ENCODE data around the gene GOLGB1.
A peak's percentile ranks its signal among the peaks of the same experiment; 100 is the strongest.
"Not testable (repeated sequence)": the region's sequence is repeated elsewhere in the genome, so short reads cannot be mapped to it uniquely, and the experiment has no call there.

Gene GOLGB1

GRCh38 chr3:121747976-121748375, 1.6 kb downstream of the GOLGB1 start:
- TF ChIP-seq POLR2A (IDR thresholded peaks at IDR 0.05; ENCODE audit: low read depth, low read length): no peak
- no peak for TF ChIP-seq TAF1 (IDR thresholded peaks at IDR 0.05; ENCODE audit: low read depth, low read length)
- no peak for TF ChIP-seq PAX5 (IDR thresholded peaks at IDR 0.05; ENCODE audit: insufficient read depth, low read length, severe bottlenecking)
- TF ChIP-seq SPI1 (IDR thresholded peaks at IDR 0.05; ENCODE audit: low read depth, low read length): no peak
- TF ChIP-seq POLR2AphosphoS5 (IDR thresholded peaks at IDR 0.05; ENCODE audit: low read depth, low read length): no peak
- no peak for TF ChIP-seq POU2F2 (IDR thresholded peaks at IDR 0.05; ENCODE audit: low read depth, low read length)
- FAIRE-seq: no peak
- no peak for DNase-seq (ENCODE audit: insufficient read length, low spot score)

GRCh38 chr3:121743106-121743505, 6.4 kb downstream of the GOLGB1 start:
- DNase-seq (ENCODE audit: insufficient read length, low spot score); FAIRE-seq: not testable (repeated sequence)

GRCh38 chr3:121740896-121741295, 8.6 kb downstream of the GOLGB1 start:
- TF ChIP-seq POU2F2 (IDR thresholded peaks at IDR 0.05; ENCODE audit: low read depth, low read length): no peak
- TF ChIP-seq SPI1 (IDR thresholded peaks at IDR 0.05; ENCODE audit: low read depth, low read length): no peak
- TF ChIP-seq POLR2AphosphoS5 (IDR thresholded peaks at IDR 0.05; ENCODE audit: low read depth, low read length): no peak
- TF ChIP-seq POLR2A (IDR thresholded peaks at IDR 0.05; ENCODE audit: low read depth, low read length): no peak
- TF ChIP-seq PAX5 (IDR thresholded peaks at IDR 0.05; ENCODE audit: insufficient read depth, low read length, severe bottlenecking): no peak
- no peak for TF ChIP-seq TAF1 (IDR thresholded peaks at IDR 0.05; ENCODE audit: low read depth, low read length)
- no peak for FAIRE-seq
- no peak for DNase-seq (ENCODE audit: insufficient read length, low spot score)

GRCh38 chr3:121739902-121740301, 9.6 kb downstream of the GOLGB1 start:
- no peak for TF ChIP-seq SPI1 (IDR thresholded peaks at IDR 0.05; ENCODE audit: low read depth, low read length)
- no peak for TF ChIP-seq PAX5 (IDR thresholded peaks at IDR 0.05; ENCODE audit: insufficient read depth, low read length, severe bottlenecking)
- TF ChIP-seq POLR2A (IDR thresholded peaks at IDR 0.05; ENCODE audit: low read depth, low read length): no peak
- no peak for TF ChIP-seq POLR2AphosphoS5 (IDR thresholded peaks at IDR 0.05; ENCODE audit: low read depth, low read length)
- TF ChIP-seq POU2F2 (IDR thresholded peaks at IDR 0.05; ENCODE audit: low read depth, low read length): no peak
- no peak for TF ChIP-seq TAF1 (IDR thresholded peaks at IDR 0.05; ENCODE audit: low read depth, low read length)
- FAIRE-seq (no peak), DNase-seq (ENCODE audit: insufficient read length, low spot score) (no peak)

- DNase-seq (ENCODE audit: insufficient read length, low spot score): no peak
- TF ChIP-seq TAF1 (IDR thresholded peaks at IDR 0.05; ENCODE audit: low read depth, low read length) (no peak), POLR2AphosphoS5 (IDR thresholded peaks at IDR 0.05; ENCODE audit: low read depth, low read length) (no peak)
- FAIRE-seq: no peak
Measured at GRCh38 chr3:121737644-121738043, 11.9 kb downstream of the GOLGB1 start.

GRCh38 chr3:121736112-121736511, 13.4 kb downstream of the GOLGB1 start:
- FAIRE-seq: no peak
- no peak for DNase-seq (ENCODE audit: insufficient read length, low spot score)

GRCh38 chr3:121735047-121735696, 14.4 kb downstream of the GOLGB1 start:
- FAIRE-seq (peak; percentile 76), DNase-seq (ENCODE audit: insufficient read length, low spot score) (no peak)
- no peak for TF ChIP-seq SPI1 (IDR thresholded peaks at IDR 0.05; ENCODE audit: low read depth, low read length)
- TF ChIP-seq POLR2A (IDR thresholded peaks at IDR 0.05; ENCODE audit: low read depth, low read length): no peak
- no peak for TF ChIP-seq TAF1 (IDR thresholded peaks at IDR 0.05; ENCODE audit: low read depth, low read length)
- TF ChIP-seq PAX5 (IDR thresholded peaks at IDR 0.05; ENCODE audit: insufficient read depth, low read length, severe bottlenecking): no peak
- TF ChIP-seq POLR2AphosphoS5 (IDR thresholded peaks at IDR 0.05; ENCODE audit: low read depth, low read length): no peak
- no peak for TF ChIP-seq POU2F2 (IDR thresholded peaks at IDR 0.05; ENCODE audit: low read depth, low read length)

More at GRCh38 chr3:121736112-121736511, 13.4 kb downstream of the GOLGB1 start:
- TF ChIP-seq POU2F2 (IDR thresholded peaks at IDR 0.05; ENCODE audit: low read depth, low read length): no peak
- no peak for TF ChIP-seq SPI1 (IDR thresholded peaks at IDR 0.05; ENCODE audit: low read depth, low read length)
- TF ChIP-seq POLR2AphosphoS5 (IDR thresholded peaks at IDR 0.05; ENCODE audit: low read depth, low read length): no peak
- TF ChIP-seq PAX5 (IDR thresholded peaks at IDR 0.05; ENCODE audit: insufficient read depth, low read length, severe bottlenecking): no peak
- TF ChIP-seq POLR2A (IDR thresholded peaks at IDR 0.05; ENCODE audit: low read depth, low read length): no peak
- TF ChIP-seq TAF1 (IDR thresholded peaks at IDR 0.05; ENCODE audit: low read depth, low read length): no peak

GRCh38 chr3:121730940-121731687, 18.4 kb downstream of the GOLGB1 start:
- FAIRE-seq: no peak
- TF ChIP-seq SPI1 (IDR thresholded peaks at IDR 0.05; ENCODE audit: low read depth, low read length): no peak
- no peak for TF ChIP-seq POLR2A (IDR thresholded peaks at IDR 0.05; ENCODE audit: low read depth, low read length)
- no peak for TF ChIP-seq POLR2AphosphoS5 (IDR thresholded peaks at IDR 0.05; ENCODE audit: low read depth, low read length)
- TF ChIP-seq PAX5 (IDR thresholded peaks at IDR 0.05; ENCODE audit: insufficient read depth, low read length, severe bottlenecking): no peak
- TF ChIP-seq POU2F2 (IDR thresholded peaks at IDR 0.05; ENCODE audit: low read depth, low read length): no peak
- no peak for TF ChIP-seq TAF1 (IDR thresholded peaks at IDR 0.05; ENCODE audit: low read depth, low read length)
- DNase-seq (ENCODE audit: insufficient read length, low spot score): no peak

- DNase-seq (ENCODE audit: insufficient read length, low spot score) (no peak), FAIRE-seq (no peak)
- TF ChIP-seq POLR2A (IDR thresholded peaks at IDR 0.05; ENCODE audit: low read depth, low read length): no peak
- no peak for TF ChIP-seq PAX5 (IDR thresholded peaks at IDR 0.05; ENCODE audit: insufficient read depth, low read length, severe bottlenecking)
- TF ChIP-seq SPI1 (IDR thresholded peaks at IDR 0.05; ENCODE audit: low read depth, low read length): no peak
- TF ChIP-seq POU2F2 (IDR thresholded peaks at IDR 0.05; ENCODE audit: low read depth, low read length): no peak
- no peak for TF ChIP-seq TAF1 (IDR thresholded peaks at IDR 0.05; ENCODE audit: low read depth, low read length)
- no peak for TF ChIP-seq POLR2AphosphoS5 (IDR thresholded peaks at IDR 0.05; ENCODE audit: low read depth, low read length)
Measured at GRCh38 chr3:121724130-121724529, 25.4 kb downstream of the GOLGB1 start.

- no peak for TF ChIP-seq POU2F2 (IDR thresholded peaks at IDR 0.05; ENCODE audit: low read depth, low read length)
- TF ChIP-seq POLR2AphosphoS5 (IDR thresholded peaks at IDR 0.05; ENCODE audit: low read depth, low read length): no peak
- TF ChIP-seq SPI1 (IDR thresholded peaks at IDR 0.05; ENCODE audit: low read depth, low read length): no peak
- TF ChIP-seq TAF1 (IDR thresholded peaks at IDR 0.05; ENCODE audit: low read depth, low read length): no peak
- TF ChIP-seq POLR2A (IDR thresholded peaks at IDR 0.05; ENCODE audit: low read depth, low read length): no peak
- TF ChIP-seq PAX5 (IDR thresholded peaks at IDR 0.05; ENCODE audit: insufficient read depth, low read length, severe bottlenecking): no peak
- DNase-seq (ENCODE audit: insufficient read length, low spot score) (no peak), FAIRE-seq (no peak)
Measured at GRCh38 chr3:121723485-121723884, 26.1 kb downstream of the GOLGB1 start.
